ENCODE data around the gene BFSP2. TPM values are rescaled to one million over a fixed set of nuclear protein-coding genes. Genes with fewer than 3 reads are reported as not detected.

Gene BFSP2
- total RNA-seq, 1 experiment from 2014 or later = 0.67 TPM

DNA sequence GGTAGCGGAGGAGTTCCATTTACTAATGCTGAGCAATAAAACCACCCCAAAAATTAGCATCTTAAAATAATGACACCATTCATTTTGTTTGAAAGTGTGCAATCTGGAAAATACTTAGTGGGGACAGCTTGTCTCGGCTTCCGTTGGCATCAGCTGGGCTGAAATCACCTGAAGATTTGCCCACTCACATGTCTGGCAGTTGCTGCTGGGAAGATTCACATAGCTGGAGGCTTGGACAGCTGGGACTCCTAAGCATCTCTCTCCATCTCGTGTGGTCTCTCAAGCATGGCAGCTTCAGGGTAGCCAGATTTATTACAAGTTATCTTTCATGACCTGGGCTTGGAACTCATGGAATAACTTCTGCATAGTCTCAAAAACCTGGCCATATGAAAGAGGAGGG is 38.4 kb upstream of the BFSP2 start:
- DNase-seq (ENCODE audit: low read depth, low spot score) = no peak
- peaks cover 3% of the 10 kb centered on the region for H3K27me3 ChIP-seq (ENCODE audit: control insufficient read depth, insufficient read depth, low read length)
- no peak overlapping the region for H3K27ac ChIP-seq (ENCODE audit: low read length)
- in situ Hi-C loops (cut with HindIII; ENCODE audit: low pct_unique_long_range_greater_than_20kb, low sequenced_read_pairs) (no loop called here), intact Hi-C loops (cut with micrococcal nuclease; ENCODE audit: unreplicated experiment) (no loop called here)
- H3K4me3 ChIP-seq (ENCODE audit: low read depth in 2 of 2, low read length in 2 of 2) = no peak overlapping the region
- TF ChIP-seq, protein P1, sequence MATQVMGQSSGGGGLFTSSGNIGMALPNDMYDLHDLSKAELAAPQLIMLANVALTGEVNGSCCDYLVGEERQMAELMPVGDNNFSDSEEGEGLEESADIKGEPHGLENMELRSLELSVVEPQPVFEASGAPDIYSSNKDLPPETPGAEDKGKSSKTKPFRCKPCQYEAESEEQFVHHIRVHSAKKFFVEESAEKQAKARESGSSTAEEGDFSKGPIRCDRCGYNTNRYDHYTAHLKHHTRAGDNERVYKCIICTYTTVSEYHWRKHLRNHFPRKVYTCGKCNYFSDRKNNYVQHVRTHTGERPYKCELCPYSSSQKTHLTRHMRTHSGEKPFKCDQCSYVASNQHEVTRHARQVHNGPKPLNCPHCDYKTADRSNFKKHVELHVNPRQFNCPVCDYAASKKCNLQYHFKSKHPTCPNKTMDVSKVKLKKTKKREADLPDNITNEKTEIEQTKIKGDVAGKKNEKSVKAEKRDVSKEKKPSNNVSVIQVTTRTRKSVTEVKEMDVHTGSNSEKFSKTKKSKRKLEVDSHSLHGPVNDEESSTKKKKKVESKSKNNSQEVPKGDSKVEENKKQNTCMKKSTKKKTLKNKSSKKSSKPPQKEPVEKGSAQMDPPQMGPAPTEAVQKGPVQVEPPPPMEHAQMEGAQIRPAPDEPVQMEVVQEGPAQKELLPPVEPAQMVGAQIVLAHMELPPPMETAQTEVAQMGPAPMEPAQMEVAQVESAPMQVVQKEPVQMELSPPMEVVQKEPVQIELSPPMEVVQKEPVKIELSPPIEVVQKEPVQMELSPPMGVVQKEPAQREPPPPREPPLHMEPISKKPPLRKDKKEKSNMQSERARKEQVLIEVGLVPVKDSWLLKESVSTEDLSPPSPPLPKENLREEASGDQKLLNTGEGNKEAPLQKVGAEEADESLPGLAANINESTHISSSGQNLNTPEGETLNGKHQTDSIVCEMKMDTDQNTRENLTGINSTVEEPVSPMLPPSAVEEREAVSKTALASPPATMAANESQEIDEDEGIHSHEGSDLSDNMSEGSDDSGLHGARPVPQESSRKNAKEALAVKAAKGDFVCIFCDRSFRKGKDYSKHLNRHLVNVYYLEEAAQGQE (IDR thresholded peaks at IDR 0.05; ENCODE audit: insufficient read depth in 1 of 2, low read depth in 2 of 2, low read length in 1 of 2) = no peak
- TF ChIP-seq SIN3A (IDR thresholded peaks at IDR 0.05; ENCODE audit: borderline replicate concordance, insufficient read depth, low read depth, low read length) = no peak
- TF ChIP-seq, protein P2, sequence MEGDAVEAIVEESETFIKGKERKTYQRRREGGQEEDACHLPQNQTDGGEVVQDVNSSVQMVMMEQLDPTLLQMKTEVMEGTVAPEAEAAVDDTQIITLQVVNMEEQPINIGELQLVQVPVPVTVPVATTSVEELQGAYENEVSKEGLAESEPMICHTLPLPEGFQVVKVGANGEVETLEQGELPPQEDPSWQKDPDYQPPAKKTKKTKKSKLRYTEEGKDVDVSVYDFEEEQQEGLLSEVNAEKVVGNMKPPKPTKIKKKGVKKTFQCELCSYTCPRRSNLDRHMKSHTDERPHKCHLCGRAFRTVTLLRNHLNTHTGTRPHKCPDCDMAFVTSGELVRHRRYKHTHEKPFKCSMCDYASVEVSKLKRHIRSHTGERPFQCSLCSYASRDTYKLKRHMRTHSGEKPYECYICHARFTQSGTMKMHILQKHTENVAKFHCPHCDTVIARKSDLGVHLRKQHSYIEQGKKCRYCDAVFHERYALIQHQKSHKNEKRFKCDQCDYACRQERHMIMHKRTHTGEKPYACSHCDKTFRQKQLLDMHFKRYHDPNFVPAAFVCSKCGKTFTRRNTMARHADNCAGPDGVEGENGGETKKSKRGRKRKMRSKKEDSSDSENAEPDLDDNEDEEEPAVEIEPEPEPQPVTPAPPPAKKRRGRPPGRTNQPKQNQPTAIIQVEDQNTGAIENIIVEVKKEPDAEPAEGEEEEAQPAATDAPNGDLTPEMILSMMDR (IDR thresholded peaks at IDR 0.05) = no peak
- no peak for TF ChIP-seq TCF7L2 (IDR thresholded peaks at IDR 0.05; ENCODE audit: low read depth, low read length)
- no peak for TF ChIP-seq POLR2AphosphoS5 (IDR thresholded peaks at IDR 0.05; ENCODE audit: low read depth, low read length)
- no peaks in the 10 kb centered on the region for H3K4me1 ChIP-seq (ENCODE audit: control insufficient read depth, insufficient read depth, low read length)
- no peak for ATAC-seq
- no TSS peak for BruUV-seq (replicated peaks)
- no peaks in the 10 kb centered on the region for H3K9me3 ChIP-seq (ENCODE audit: control insufficient read depth, insufficient read depth, low read depth, low read length)
- POLR2A ChIA-PET = no interaction called here
- CTCF ChIA-PET = no interaction called here
- no peaks in the 10 kb centered on the region for H3K36me3 ChIP-seq (ENCODE audit: control insufficient read depth, insufficient read depth, low read length)

DNA sequence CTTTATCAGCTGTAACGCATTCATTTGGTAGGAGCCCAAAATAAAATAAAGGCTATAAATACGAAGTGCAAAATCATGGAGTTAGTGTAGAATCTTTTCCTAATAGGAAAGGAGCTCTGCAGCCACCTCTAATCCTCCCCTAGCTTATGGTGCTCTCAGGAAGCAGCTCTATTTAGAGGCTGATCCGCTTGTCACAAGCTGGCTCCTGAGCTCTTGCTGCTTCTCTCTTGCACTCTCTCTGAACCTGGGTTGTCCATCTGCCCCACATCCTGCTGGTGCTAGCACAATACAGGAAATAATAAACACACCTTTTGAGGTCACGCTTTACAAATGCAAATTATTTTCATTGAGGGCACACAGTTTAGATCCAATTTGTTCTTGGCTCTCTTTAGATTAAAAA is 37.3 kb upstream of the BFSP2 start:
- Histone ChIP-seq H3K9me3 (ENCODE audit: control insufficient read depth, insufficient read depth, low read depth, low read length) (no peaks in the 10 kb centered on the region), H3K27ac (ENCODE audit: low read length) (no peak overlapping the region), H3K36me3 (ENCODE audit: control insufficient read depth, insufficient read depth, low read length) (no peaks in the 10 kb centered on the region), H3K4me1 (ENCODE audit: control insufficient read depth, insufficient read depth, low read length) (no peaks in the 10 kb centered on the region), H3K4me3 (ENCODE audit: low read depth in 2 of 2, low read length in 2 of 2) (no peak overlapping the region), H3K27me3 (ENCODE audit: control insufficient read depth, insufficient read depth, low read length) (peaks cover 3% of the 10 kb centered on the region)
- no TSS peak for BruUV-seq (replicated peaks)
- CTCF ChIA-PET = no interaction called here
- intact Hi-C loops (cut with micrococcal nuclease; ENCODE audit: unreplicated experiment) = no loop called here
- TF ChIP-seq, protein P2 (IDR thresholded peaks at IDR 0.05) = no peak
- TF ChIP-seq SIN3A (IDR thresholded peaks at IDR 0.05; ENCODE audit: borderline replicate concordance, insufficient read depth, low read depth, low read length) = no peak
- no peak for TF ChIP-seq TCF7L2 (IDR thresholded peaks at IDR 0.05; ENCODE audit: low read depth, low read length)
- TF ChIP-seq, protein P1 (IDR thresholded peaks at IDR 0.05; ENCODE audit: insufficient read depth in 1 of 2, low read depth in 2 of 2, low read length in 1 of 2) = no peak
- TF ChIP-seq POLR2AphosphoS5 (IDR thresholded peaks at IDR 0.05; ENCODE audit: low read depth, low read length) = no peak
- POLR2A ChIA-PET = no interaction called here
- in situ Hi-C loops (cut with HindIII; ENCODE audit: low pct_unique_long_range_greater_than_20kb, low sequenced_read_pairs) = no loop called here
- ATAC-seq (no peak), DNase-seq (ENCODE audit: low read depth, low spot score) (no peak)

Data from Panc1 (cell line).